ENCODE results near the gene BHLHE40.
A peak's percentile ranks its signal among the peaks of the same experiment; 100 is the strongest.

Gene BHLHE40

DNA sequence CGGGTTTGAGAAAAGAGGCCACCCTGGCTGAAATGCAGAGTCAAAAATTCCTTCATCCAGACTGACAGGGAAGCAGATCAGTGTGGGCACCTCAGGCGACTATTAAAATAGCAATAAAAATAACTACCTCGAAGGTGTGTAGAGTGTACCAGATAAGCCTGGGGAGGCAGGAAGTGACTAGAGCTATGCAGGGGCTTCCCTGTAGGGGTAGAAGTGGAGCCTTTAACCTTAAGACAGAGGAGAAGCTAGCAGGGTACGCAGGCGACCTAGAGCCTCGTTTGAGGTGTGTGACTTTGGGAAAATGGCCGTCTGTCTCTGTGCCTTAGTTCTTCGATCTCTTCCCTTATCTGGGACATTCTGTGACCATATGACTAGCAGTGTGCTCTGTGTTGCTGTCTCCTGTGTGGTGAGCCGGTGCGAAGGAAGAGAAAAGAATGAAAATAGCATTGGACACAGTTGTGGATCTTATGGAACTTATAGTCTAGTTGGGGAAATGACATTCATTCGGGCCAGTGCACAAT, 17.6 kb downstream of the BHLHE40 start:
- TF ChIP-seq, protein P1, sequence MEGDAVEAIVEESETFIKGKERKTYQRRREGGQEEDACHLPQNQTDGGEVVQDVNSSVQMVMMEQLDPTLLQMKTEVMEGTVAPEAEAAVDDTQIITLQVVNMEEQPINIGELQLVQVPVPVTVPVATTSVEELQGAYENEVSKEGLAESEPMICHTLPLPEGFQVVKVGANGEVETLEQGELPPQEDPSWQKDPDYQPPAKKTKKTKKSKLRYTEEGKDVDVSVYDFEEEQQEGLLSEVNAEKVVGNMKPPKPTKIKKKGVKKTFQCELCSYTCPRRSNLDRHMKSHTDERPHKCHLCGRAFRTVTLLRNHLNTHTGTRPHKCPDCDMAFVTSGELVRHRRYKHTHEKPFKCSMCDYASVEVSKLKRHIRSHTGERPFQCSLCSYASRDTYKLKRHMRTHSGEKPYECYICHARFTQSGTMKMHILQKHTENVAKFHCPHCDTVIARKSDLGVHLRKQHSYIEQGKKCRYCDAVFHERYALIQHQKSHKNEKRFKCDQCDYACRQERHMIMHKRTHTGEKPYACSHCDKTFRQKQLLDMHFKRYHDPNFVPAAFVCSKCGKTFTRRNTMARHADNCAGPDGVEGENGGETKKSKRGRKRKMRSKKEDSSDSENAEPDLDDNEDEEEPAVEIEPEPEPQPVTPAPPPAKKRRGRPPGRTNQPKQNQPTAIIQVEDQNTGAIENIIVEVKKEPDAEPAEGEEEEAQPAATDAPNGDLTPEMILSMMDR (conservative IDR thresholded peaks at IDR 0.05; ENCODE audit: low read depth) = no peak
- H3K27ac ChIP-seq = peak overlapping the region; percentile 26; the same call in 1 of the 2 replicates
- DNase-seq (ENCODE audit: low spot score) = no peak
- ChIA-PET CTCF (no interaction called here), POLR2A (ENCODE audit: low non-redundant PET) (no interaction called here)

DNA sequence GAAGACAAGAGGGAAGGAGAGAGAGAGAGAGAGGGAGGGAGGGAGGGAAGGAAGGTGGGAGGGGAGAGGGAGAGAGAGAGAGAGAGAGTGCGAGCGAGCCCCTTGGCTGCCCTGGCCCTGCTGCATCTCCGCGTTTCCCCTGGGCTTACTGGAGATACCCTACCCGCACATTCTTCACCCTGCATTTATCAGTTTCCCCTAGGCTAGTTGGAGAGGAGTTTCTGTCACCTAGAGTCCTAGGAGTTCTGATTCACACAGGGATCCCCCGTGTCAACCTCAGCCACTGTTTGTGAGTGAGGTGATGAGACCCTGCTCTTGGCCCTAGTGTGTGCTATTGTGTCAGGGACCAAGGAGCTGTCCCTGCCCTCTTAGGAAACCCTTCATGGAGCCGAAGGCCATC, 18.7 kb downstream of the BHLHE40 start:
- CTCF ChIA-PET = no interaction called here
- no peak overlapping the region for H3K27ac ChIP-seq

DNA sequence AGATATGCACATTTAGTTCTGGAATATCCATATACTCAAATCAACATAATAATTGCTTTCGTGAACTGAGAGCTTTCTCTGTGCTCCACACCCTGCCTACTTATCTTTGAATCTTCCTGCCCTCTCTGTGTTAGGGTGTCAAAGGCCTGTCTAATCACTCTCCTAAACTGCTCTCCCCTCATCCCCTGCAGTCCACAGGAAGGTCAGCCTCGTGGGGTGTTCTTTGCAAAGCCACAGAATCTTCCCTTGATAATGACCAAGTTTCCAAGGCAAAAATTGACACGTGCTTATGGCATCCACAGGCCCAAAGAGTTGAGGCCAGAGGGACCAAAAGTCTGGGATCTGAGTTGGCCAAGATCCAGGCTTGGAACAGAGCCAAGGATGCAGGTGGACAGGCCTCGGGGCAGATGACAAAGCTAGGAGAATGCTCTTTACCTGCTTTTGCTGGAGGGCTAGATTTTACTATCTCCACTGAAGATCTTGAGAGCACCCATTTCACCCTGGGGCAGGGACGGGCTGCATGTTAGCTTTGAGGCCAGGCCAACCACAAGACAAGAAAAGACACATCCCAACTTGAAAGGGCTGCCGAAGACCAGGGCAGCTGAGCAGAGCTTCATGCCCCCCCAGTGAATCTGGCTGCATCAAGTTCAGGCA, 20.4 kb downstream of the BHLHE40 start:
- H3K27ac ChIP-seq = peak overlapping the region; percentile 45
- ChIA-PET CTCF (interaction anchor here (0.7 kb wide), 1 partner anchor 21 kb away, joined by 3 read pairs; no protein-coding TSS in a partner anchor), POLR2A (ENCODE audit: low non-redundant PET) (no interaction called here)
- TF ChIP-seq, protein P1 (conservative IDR thresholded peaks at IDR 0.05; ENCODE audit: low read depth) = no peak
- DNase-seq (ENCODE audit: low spot score) = peak; percentile 69

More for the DNA sequence above, 18.7 kb downstream of the BHLHE40 start:
- POLR2A ChIA-PET (ENCODE audit: low non-redundant PET) = no interaction called here
- no peak for DNase-seq (ENCODE audit: low spot score)
- TF ChIP-seq, protein P1 (conservative IDR thresholded peaks at IDR 0.05; ENCODE audit: low read depth) = no peak

DNA sequence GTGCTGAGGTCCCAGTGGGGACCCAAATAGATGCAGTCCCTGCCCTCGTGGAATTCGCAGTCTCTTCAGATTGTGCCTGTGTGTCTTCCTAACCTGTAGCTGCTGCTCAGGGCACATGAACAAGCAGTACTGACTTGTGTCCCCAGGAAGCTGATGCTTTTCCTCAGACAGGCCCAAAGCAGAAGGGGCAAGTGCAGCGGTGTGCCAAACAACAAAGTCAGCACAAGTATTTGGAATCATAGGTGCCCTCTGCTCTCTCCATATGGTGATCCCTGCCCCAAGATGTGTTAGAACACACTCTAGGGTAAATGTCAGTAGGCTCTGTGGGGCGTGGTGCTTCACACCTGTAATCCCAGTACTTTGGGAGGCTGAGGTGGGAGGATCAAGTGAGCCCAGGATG, 21.9 kb downstream of the BHLHE40 start:
- H3K27ac ChIP-seq = no peak overlapping the region
- no peak for DNase-seq (ENCODE audit: low spot score)
- ChIA-PET POLR2A (ENCODE audit: low non-redundant PET) (no interaction called here), CTCF (no interaction called here)
- TF ChIP-seq, protein P1 (conservative IDR thresholded peaks at IDR 0.05; ENCODE audit: low read depth) = no peak

DNA sequence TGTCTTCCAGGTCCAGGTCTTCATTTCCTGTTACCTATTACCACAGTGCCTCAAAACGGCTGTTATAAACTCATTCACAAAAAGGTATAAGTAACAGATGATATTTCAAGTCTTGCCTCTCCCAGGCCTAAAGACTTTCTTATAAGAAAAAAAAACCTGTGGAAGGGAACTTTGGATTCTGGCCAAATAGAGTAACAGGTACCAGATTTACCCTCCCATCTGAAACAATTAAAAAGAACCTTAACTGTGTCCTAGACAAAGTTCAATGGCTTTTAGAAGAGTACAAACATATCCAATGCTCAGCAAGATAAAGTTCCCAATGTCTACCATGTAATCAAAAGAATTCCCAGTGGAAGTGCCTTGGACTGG, 22.6 kb downstream of the BHLHE40 start:
- POLR2A ChIA-PET (ENCODE audit: low non-redundant PET) = no interaction called here
- DNase-seq (ENCODE audit: low spot score) = no peak
- H3K27ac ChIP-seq = no peak overlapping the region
- TF ChIP-seq, protein P1 (conservative IDR thresholded peaks at IDR 0.05; ENCODE audit: low read depth) = no peak
- CTCF ChIA-PET = no interaction called here

DNA sequence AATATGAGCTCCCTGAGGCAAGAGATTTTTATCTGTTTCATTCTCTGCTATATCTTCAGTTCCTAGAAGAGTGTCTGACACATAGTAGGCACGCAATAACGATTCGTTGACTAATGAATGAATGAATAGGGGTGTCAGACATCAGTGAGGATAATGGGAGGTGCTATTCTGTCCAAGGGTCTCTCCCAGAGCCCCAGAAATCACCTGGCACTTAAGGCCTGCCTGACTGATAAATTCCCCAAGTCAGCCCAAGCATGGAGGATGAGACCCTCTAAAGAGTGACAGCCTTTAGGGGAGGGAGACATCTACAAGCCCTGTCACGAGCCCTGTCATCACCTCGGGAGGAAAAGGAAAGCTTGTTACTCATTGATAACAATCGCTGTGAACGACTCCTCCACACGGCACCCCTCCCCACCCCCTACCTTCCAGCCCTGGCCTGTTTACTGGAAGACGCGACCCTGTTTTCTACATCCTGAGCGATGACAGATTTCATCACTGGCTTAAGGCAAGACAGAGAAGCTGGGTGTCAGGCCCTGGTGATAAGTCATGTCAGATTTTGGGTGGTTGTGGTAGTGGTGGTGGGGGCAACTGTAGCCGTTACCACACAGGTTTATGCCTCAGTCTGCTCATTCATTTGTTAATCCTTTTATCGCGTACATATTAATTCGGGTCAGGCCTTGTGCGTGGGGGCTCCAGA, 23.1 kb downstream of the BHLHE40 start:
- H3K27ac ChIP-seq = no peak overlapping the region
- no peak for DNase-seq (ENCODE audit: low spot score)
- POLR2A ChIA-PET (ENCODE audit: low non-redundant PET) = no interaction called here
- CTCF ChIA-PET = no interaction called here
- TF ChIP-seq, protein P1 (conservative IDR thresholded peaks at IDR 0.05; ENCODE audit: low read depth) = no peak
